Measurements from ENCODE around the gene CYTH1.

DNA sequence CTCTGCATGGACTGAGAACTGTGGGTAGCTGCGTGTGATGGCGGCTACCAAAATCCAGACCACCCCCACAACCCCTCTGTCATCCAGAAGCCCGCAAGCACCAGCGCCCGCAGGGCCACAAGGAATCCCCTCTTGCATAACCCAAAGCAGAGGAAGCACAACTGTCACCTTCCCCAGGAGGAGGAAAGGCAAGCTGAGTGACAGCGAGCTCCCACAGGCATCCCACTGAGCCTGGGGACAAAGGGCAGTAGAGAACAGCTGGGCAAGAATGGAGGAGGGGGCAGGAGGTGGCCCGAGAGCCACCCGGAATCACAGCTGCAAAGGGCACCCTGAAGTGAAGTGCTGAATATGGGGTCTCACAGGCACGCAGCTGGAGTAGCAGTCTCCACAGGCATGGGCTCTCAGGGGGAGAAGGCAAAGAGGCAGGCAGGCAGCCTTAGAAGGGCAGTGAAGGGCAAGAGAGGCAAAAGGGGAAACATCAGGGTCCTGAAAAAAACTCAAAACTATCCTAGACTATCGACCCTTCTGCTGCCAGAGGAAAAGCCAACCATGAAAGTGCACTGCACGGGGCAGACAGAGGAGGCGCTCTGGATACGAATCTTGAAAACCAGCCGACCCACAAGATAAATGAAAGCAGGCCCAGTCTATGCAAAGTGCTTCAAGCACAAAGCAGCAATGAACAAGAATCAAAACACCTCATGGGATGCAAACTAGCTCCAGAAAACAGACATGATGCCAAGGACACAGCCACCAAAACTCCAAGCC is 41.4 kb upstream of the CYTH1 start:
- TF ChIP-seq, protein P1, sequence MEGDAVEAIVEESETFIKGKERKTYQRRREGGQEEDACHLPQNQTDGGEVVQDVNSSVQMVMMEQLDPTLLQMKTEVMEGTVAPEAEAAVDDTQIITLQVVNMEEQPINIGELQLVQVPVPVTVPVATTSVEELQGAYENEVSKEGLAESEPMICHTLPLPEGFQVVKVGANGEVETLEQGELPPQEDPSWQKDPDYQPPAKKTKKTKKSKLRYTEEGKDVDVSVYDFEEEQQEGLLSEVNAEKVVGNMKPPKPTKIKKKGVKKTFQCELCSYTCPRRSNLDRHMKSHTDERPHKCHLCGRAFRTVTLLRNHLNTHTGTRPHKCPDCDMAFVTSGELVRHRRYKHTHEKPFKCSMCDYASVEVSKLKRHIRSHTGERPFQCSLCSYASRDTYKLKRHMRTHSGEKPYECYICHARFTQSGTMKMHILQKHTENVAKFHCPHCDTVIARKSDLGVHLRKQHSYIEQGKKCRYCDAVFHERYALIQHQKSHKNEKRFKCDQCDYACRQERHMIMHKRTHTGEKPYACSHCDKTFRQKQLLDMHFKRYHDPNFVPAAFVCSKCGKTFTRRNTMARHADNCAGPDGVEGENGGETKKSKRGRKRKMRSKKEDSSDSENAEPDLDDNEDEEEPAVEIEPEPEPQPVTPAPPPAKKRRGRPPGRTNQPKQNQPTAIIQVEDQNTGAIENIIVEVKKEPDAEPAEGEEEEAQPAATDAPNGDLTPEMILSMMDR (IDR thresholded peaks at IDR 0.05), result no peak
- TF ChIP-seq REST (IDR thresholded peaks at IDR 0.05; ENCODE audit: insufficient read depth in 1 of 2, low read depth in 2 of 2, low read length in 1 of 2) (no peak), POLR2AphosphoS5 (IDR thresholded peaks at IDR 0.05; ENCODE audit: low read depth, low read length) (no peak), TCF7L2 (IDR thresholded peaks at IDR 0.05; ENCODE audit: low read depth, low read length) (no peak), SIN3A (IDR thresholded peaks at IDR 0.05; ENCODE audit: borderline replicate concordance, insufficient read depth, low read depth, low read length) (no peak)
